Naive B cell (primary cell): ENCODE measurements around the gene SLC2A4RG. TPM values are rescaled to one million over a fixed set of nuclear protein-coding genes. Genes with fewer than 3 reads are reported as not detected.
A peak's percentile ranks its signal among the peaks of the same experiment; 100 is the strongest.

ENCODE experiments used
- ATAC-seq, 2 donors: fragments of 150-1000 bp; cut with Tn5 transposase; 2 replicates each; pipeline ENCODE4 v1.10.0; 2021; ENCODE audit warnings: low read depth in 2 of 2, mild to moderate bottlenecking in 2 of 2, moderate library complexity in 2 of 2
- DNase-seq: peaks from one replicate; pipeline ENCODE4 v3.0.0; 2022
- H3K27ac Mint-ChIP-seq, 6 donors: one replicate each; pipeline ENCODE4 v1.8.0; 2020 to 2022; ENCODE audit warnings: mild to moderate bottlenecking in 6 of 6, mixed read lengths in 6 of 6, moderate library complexity in 5 of 6, inconsistent platforms in 2 of 6
- H3K27me3 Mint-ChIP-seq, 3 donors: one replicate each; pipeline ENCODE4 v1.8.0; 2021 to 2022; ENCODE audit warnings: mixed read lengths in 3 of 3, mild to moderate bottlenecking in 1 of 3
- H3K36me3 Mint-ChIP-seq, 2 donors: one replicate each; pipeline ENCODE4 v1.8.0; 2020 to 2022; ENCODE audit warnings: mixed read lengths in 2 of 2, inconsistent platforms in 1 of 2, mild to moderate bottlenecking in 1 of 2
- H3K4me1 Mint-ChIP-seq, 3 donors: one replicate each; pipeline ENCODE4 v1.8.0; 2020 to 2022; ENCODE audit warnings: mixed read lengths in 3 of 3, inconsistent platforms in 1 of 3, mild to moderate bottlenecking in 1 of 3, moderate library complexity in 1 of 3
- H3K4me3 Mint-ChIP-seq, 8 donors: one replicate each; pipeline ENCODE4 v1.8.0; 2020 to 2022; ENCODE audit warnings: mild to moderate bottlenecking in 8 of 8, mixed read lengths in 8 of 8, moderate library complexity in 8 of 8, inconsistent platforms in 2 of 8
- H3K9me3 Mint-ChIP-seq, 7 donors: one replicate each; pipeline ENCODE4 v1.8.0; 2020 to 2022; ENCODE audit warnings: mixed read lengths in 7 of 7, mild to moderate bottlenecking in 5 of 7, inconsistent platforms in 2 of 7, moderate library complexity in 1 of 7
- polyA plus RNA-seq, 6 donors: library from polyadenylated mRNA; unstranded; fragments of 300-500 nt; fragmentation: Illumina TruSeq; gene quantifications; one replicate each; pipeline ENCODE4 v1.2.3, GENCODE V29; 2021; ENCODE audit warnings: low read depth in 6 of 6

Gene SLC2A4RG
- polyA plus RNA-seq, 6 donors from 2014 or later, result 0.36 to 1.4 (median 1.3) TPM; not detected in 1

- H3K27ac Mint-ChIP-seq, result no peak overlapping the region
- peak overlapping the region in 1 of 8 donors; percentile 69 for H3K4me3 Mint-ChIP-seq
- no peak for ATAC-seq
- no peak for DNase-seq
- H3K4me1 Mint-ChIP-seq, result peaks cover 13 to 24% (median 18%) of the 10 kb centered on the region in 3 donors
- H3K9me3 Mint-ChIP-seq, result no peaks in the 10 kb centered on the region
- peaks cover 0 to 6% of the 10 kb centered on the region in 2 donors for H3K36me3 Mint-ChIP-seq
- no peaks in the 10 kb centered on the region for H3K27me3 Mint-ChIP-seq
Measured at GRCh38 chr20:63703471-63703975, 36.1 kb upstream of the SLC2A4RG start.

GRCh38 chr20:63703976-63704748 is 35.4 kb upstream of the SLC2A4RG start:
- no peaks in the 10 kb centered on the region for H3K9me3 Mint-ChIP-seq
- H3K36me3 Mint-ChIP-seq, result peaks cover 0 to 6% of the 10 kb centered on the region in 2 donors
- ATAC-seq (no peak), DNase-seq (no peak)
- peak overlapping the region in 2 of 8 donors; percentile 63 to 69 for H3K4me3 Mint-ChIP-seq
- H3K27ac Mint-ChIP-seq, result peak overlapping the region in 1 of 6 donors; percentile 15
- H3K27me3 Mint-ChIP-seq, result no peaks in the 10 kb centered on the region
- peaks cover 18 to 30% (median 24%) of the 10 kb centered on the region in 3 donors for H3K4me1 Mint-ChIP-seq

GRCh38 chr20:63704749-63705117 is 34.8 kb upstream of the SLC2A4RG start:
- H3K9me3 Mint-ChIP-seq, result no peaks in the 10 kb centered on the region
- H3K36me3 Mint-ChIP-seq, result peaks cover 0 to 6% of the 10 kb centered on the region in 2 donors
- H3K27me3 Mint-ChIP-seq, result no peaks in the 10 kb centered on the region
- H3K27ac Mint-ChIP-seq, result peak overlapping the region in 2 of 6 donors; percentile 12 to 48
- no peak for ATAC-seq
- no peak for DNase-seq
- H3K4me1 Mint-ChIP-seq, result peaks cover 18 to 33% (median 29%) of the 10 kb centered on the region in 3 donors
- peak overlapping the region in 2 of 8 donors; percentile 63 to 77 for H3K4me3 Mint-ChIP-seq

- Mint-ChIP-seq H3K4me1 (peaks cover 18 to 37% (median 35%) of the 10 kb centered on the region in 3 donors), H3K36me3 (peaks cover 0 to 6% of the 10 kb centered on the region in 2 donors), H3K9me3 (no peaks in the 10 kb centered on the region), H3K27ac (peak overlapping the region in 4 of 6 donors; percentile 48 to 84 (median 64)), H3K27me3 (no peaks in the 10 kb centered on the region), H3K4me3 (peak overlapping the region in 7 of 8 donors; percentile 40 to 88 (median 77))
- ATAC-seq (no peak), DNase-seq (no peak)
Measured at GRCh38 chr20:63705232-63706026, 34.1 kb upstream of the SLC2A4RG start.

- peaks cover 0 to 6% of the 10 kb centered on the region in 2 donors for H3K36me3 Mint-ChIP-seq
Measured at GRCh38 chr20:63706027-63706695, 33.4 kb upstream of the SLC2A4RG start.

GRCh38 chr20:63706852-63707557 is 32.6 kb upstream of the SLC2A4RG start:
- Mint-ChIP-seq H3K27ac (peak overlapping the region in 5 of 6 donors; percentile 72 to 94 (median 84)), H3K27me3 (no peaks in the 10 kb centered on the region), H3K4me1 (peaks cover 24 to 47% (median 45%) of the 10 kb centered on the region in 3 donors), H3K9me3 (no peaks in the 10 kb centered on the region), H3K4me3 (peak overlapping the region; percentile 81 to 94 (median 86)), H3K36me3 (peaks cover under 1 to 8% of the 10 kb centered on the region in 2 donors)
- DNase-seq (peak; percentile 40), ATAC-seq (peak; percentile 38 to 46)

More at GRCh38 chr20:63706027-63706695, 33.4 kb upstream of the SLC2A4RG start:
- Mint-ChIP-seq H3K4me3 (peak overlapping the region; percentile 81 to 94 (median 86)), H3K9me3 (no peaks in the 10 kb centered on the region), H3K27me3 (no peaks in the 10 kb centered on the region), H3K4me1 (peaks cover 23 to 44% (median 42%) of the 10 kb centered on the region in 3 donors), H3K27ac (peak overlapping the region in 4 of 6 donors; percentile 69 to 84 (median 76))
- DNase-seq, result no peak
- no peak for ATAC-seq

GRCh38 chr20:63707558-63708300 is 31.8 kb upstream of the SLC2A4RG start, which contains the start of the genes ARFRP1 and ZGPAT:
ARFRP1 (minus strand) TSS chr20:63707976; CDS start chr20:63707091, 885 bp downstream.
ZGPAT (plus strand) TSS chr20:63708039; CDS start chr20:63708581, 542 bp downstream.
- peaks cover 30 to 54% (median 52%) of the 10 kb centered on the region in 3 donors for H3K4me1 Mint-ChIP-seq
- no peaks in the 10 kb centered on the region for H3K9me3 Mint-ChIP-seq
- DNase-seq (peak; percentile 88), ATAC-seq (peak; percentile 89 to 92)
- peak within 1 kb of the TSS; percentile 72 to 94 (median 85) for H3K27ac Mint-ChIP-seq
- H3K4me3 Mint-ChIP-seq, result peak within 1 kb of the TSS; percentile 81 to 94 (median 86)
- H3K36me3 Mint-ChIP-seq, result peaks cover 8 to 15% of the 10 kb centered on the region in 2 donors
- no peaks in the 10 kb centered on the region for H3K27me3 Mint-ChIP-seq

GRCh38 chr20:63708301-63709148 is 31.1 kb upstream of the SLC2A4RG start:
- DNase-seq, result no peak
- peak overlapping the region; percentile 71 to 90 (median 82) for H3K4me3 Mint-ChIP-seq
- ATAC-seq, result peak in 1 of 2 donors; percentile 3
- H3K9me3 Mint-ChIP-seq, result no peaks in the 10 kb centered on the region
- H3K36me3 Mint-ChIP-seq, result peaks cover 10 to 15% of the 10 kb centered on the region in 2 donors
- peak overlapping the region in 3 of 6 donors; percentile 79 to 84 (median 81) for H3K27ac Mint-ChIP-seq
- peaks cover 30 to 56% (median 52%) of the 10 kb centered on the region in 3 donors for H3K4me1 Mint-ChIP-seq
- H3K27me3 Mint-ChIP-seq, result no peaks in the 10 kb centered on the region

- DNase-seq, result no peak
- Mint-ChIP-seq H3K36me3 (peaks cover 12 to 15% of the 10 kb centered on the region in 2 donors), H3K4me1 (peaks cover 30 to 56% (median 52%) of the 10 kb centered on the region in 3 donors), H3K27ac (peak overlapping the region in 2 of 6 donors; percentile 44 to 79), H3K9me3 (peaks cover 0 to 3% (median 0%) of the 10 kb centered on the region in 7 donors), H3K4me3 (peak overlapping the region; percentile 71 to 90 (median 82)), H3K27me3 (no peaks in the 10 kb centered on the region)
- no peak for ATAC-seq
Measured at GRCh38 chr20:63709149-63709527, 30.4 kb upstream of the SLC2A4RG start.

- no peak for DNase-seq
- H3K36me3 Mint-ChIP-seq, result peaks cover 16 to 26% of the 10 kb centered on the region in 2 donors
- H3K4me3 Mint-ChIP-seq, result peak overlapping the region in 5 of 8 donors; percentile 5 to 89 (median 74)
- H3K27ac Mint-ChIP-seq, result peak overlapping the region in 2 of 6 donors; percentile 48 to 51
- H3K27me3 Mint-ChIP-seq, result no peaks in the 10 kb centered on the region
- peaks cover 26 to 54% (median 51%) of the 10 kb centered on the region in 3 donors for H3K4me1 Mint-ChIP-seq
- no peak for ATAC-seq
- H3K9me3 Mint-ChIP-seq, result peaks cover 0 to 15% (median 7%) of the 10 kb centered on the region in 7 donors
Measured at GRCh38 chr20:63711085-63711645, 28.4 kb upstream of the SLC2A4RG start.
